IPS DF 6.9 (cell line): ENCODE measurements around the gene FKBP1A.

Experiments
- DNase-seq: peaks from one replicate; pipeline ENCODE4 v3.0.0-alpha.2; 2013; ENCODE audit warnings: low read depth, low spot score
- H3K27ac ChIP-seq: one replicate; pipeline ENCODE4 v1.5.1; 2013; ENCODE audit warnings: low read length, control low read depth
- H3K27me3 ChIP-seq: 2 replicates; pipeline ENCODE4 v1.6.1; 2013; ENCODE audit warnings: mild to moderate bottlenecking, low read length; ENCODE audit not compliant: control insufficient read depth, insufficient read depth
- H3K36me3 ChIP-seq: 2 replicates; pipeline ENCODE4 v1.6.1; 2013; ENCODE audit warnings: low read length; ENCODE audit not compliant: control insufficient read depth, insufficient read depth
- H3K4me1 ChIP-seq: 2 replicates; pipeline ENCODE4 v1.6.1; 2013; ENCODE audit warnings: low read length; ENCODE audit not compliant: control insufficient read depth, insufficient read depth
- H3K4me3 ChIP-seq: 2 replicates; pipeline ENCODE4 v1.5.1; 2013; ENCODE audit warnings: mild to moderate bottlenecking, low read length
- H3K9me3 ChIP-seq: 2 replicates; pipeline ENCODE4 v1.6.1; 2013; ENCODE audit warnings: low read length, inconsistent platforms; ENCODE audit not compliant: control insufficient read depth, insufficient read depth
- WGBS: extraction: QIAGEN DNeasy Blood & Tissue Kit; methylation state at CpG from one replicate; pipeline ENCODE4 v1.1.7; 2013; ENCODE audit warnings: mixed read lengths, missing lambda C conversion rate; ENCODE audit not compliant: insufficient read length, insufficient coverage; 5-methylcytosine and 5-hydroxymethylcytosine counted together

Gene FKBP1A

DNA sequence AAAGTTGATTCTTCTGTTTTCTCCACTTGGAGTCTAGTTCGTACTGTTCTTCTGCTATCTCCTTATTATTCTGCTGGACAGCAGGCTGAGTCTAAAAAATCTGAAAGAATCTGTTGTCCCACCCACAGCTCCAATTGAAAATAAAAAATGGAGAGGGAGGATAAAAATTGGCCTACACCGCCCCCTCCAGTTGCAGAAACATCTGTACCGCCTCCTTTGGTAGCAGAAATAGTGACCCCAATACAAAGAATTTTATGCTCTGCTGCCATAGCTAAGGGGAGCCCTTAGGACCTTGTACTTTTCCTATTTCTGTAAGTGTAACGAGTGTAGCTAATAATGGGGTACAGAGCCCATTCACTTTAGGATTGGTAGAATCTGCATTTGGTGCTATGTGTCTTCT, 4.9 kb upstream of the FKBP1A start:
- Histone ChIP-seq H3K36me3 (no peaks in the 10 kb centered on the region), H3K4me1 (no peaks in the 10 kb centered on the region), H3K27me3 (no peaks in the 10 kb centered on the region), H3K9me3 (no peaks in the 10 kb centered on the region), H3K4me3 (no peak overlapping the region), H3K27ac (no peak overlapping the region)
- no peak for DNase-seq
- no CpG with 5 or more reads among the region's 4 CpGs for WGBS

DNA sequence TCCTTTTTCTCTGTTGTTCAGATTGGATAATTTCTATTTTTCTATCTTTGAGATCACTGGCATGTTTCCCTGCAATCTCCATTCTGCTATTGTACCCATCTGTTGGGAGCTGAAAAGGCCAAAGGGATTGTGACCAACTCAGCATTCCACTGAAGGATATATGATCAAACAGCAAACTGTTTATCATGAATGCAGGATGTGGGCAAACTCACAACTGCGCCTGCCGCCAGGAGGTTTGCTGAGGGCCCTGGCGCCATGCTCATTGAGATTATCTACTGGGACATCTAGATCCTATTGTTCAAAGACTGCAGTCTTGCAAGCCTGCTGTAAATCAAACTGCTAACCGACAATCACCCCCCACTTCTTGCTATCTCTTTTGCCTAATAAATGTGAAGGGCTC, 3.8 kb upstream of the FKBP1A start:
- Histone ChIP-seq H3K4me3 (no peak overlapping the region), H3K9me3 (no peaks in the 10 kb centered on the region), H3K27me3 (no peaks in the 10 kb centered on the region), H3K27ac (no peak overlapping the region), H3K36me3 (no peaks in the 10 kb centered on the region), H3K4me1 (no peaks in the 10 kb centered on the region)
- no peak for DNase-seq
- no CpG with 5 or more reads among the region's 4 CpGs for WGBS

DNA sequence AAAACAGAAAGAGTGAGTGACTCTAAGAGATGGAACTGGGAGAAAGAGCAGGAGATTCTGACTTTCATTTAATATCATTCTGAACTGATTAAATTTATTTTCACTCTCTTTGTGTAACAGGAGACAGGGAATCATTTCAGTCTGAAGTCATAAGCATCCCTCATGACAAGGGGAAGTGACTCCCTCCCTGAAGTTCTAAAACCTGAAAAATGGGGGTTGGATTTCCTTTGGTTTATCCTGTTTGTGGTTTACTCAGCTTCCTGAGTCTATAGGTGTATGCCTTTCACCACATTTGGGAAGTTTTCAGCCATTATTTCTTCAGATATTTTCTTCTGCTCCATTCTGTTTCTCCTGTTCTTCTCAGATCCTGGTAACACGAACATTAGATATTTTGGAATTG, 3.4 kb upstream of the FKBP1A start:
- no peak overlapping the region for H3K4me3 ChIP-seq
- DNase-seq, result no peak
- no peaks in the 10 kb centered on the region for H3K9me3 ChIP-seq
- no peaks in the 10 kb centered on the region for H3K27me3 ChIP-seq
- no peaks in the 10 kb centered on the region for H3K4me1 ChIP-seq
- WGBS, result no CpG with 5 or more reads among the region's 1 CpG
- H3K27ac ChIP-seq, result no peak overlapping the region
- H3K36me3 ChIP-seq, result no peaks in the 10 kb centered on the region

- Histone ChIP-seq H3K36me3 (no peaks in the 10 kb centered on the region), H3K27ac (no peak overlapping the region), H3K4me1 (peaks cover 5% of the 10 kb centered on the region), H3K27me3 (no peaks in the 10 kb centered on the region), H3K9me3 (no peaks in the 10 kb centered on the region), H3K4me3 (no peak overlapping the region)
- no CpG with 5 or more reads among the region's 2 CpGs for WGBS
- no peak for DNase-seq
These were observed 1.8 kb upstream of the FKBP1A start for GRCh38 chr20:1394686-1395085.

GRCh38 chr20:1393507-1393882, 641 bp upstream of the FKBP1A start:
- H3K9me3 ChIP-seq, result no peaks in the 10 kb centered on the region
- no CpG with 5 or more reads among the region's 7 CpGs for WGBS
- no peak for DNase-seq
- peak overlapping the region; percentile 81; the same call in 1 of the 2 replicates for H3K4me3 ChIP-seq
- peaks cover 7% of the 10 kb centered on the region for H3K4me1 ChIP-seq
- H3K27ac ChIP-seq, result no peak overlapping the region
- no peaks in the 10 kb centered on the region for H3K36me3 ChIP-seq
- no peaks in the 10 kb centered on the region for H3K27me3 ChIP-seq

DNA sequence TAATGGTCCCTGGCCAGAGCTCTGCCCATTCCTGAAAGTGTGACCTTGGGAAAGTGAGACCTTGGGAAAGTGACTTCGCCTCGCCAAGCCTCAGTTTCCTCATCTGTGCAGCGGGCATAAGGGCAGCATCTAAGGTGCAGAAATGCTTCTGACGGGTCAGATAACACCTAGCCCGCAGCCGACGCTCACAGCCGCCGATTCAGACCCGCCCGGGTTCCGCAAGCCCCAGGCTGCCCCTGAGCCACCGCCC, 486 bp downstream of the FKBP1A start:
- peak overlapping the region; percentile 81; the same call in 1 of the 2 replicates for H3K4me3 ChIP-seq
- no peaks in the 10 kb centered on the region for H3K9me3 ChIP-seq
- no peak for DNase-seq
- H3K27ac ChIP-seq, result no peak overlapping the region
- H3K4me1 ChIP-seq, result peaks cover 7% of the 10 kb centered on the region
- no peaks in the 10 kb centered on the region for H3K36me3 ChIP-seq
- no CpG with 5 or more reads among the region's 13 CpGs for WGBS
- no peaks in the 10 kb centered on the region for H3K27me3 ChIP-seq

GRCh38 chr20:1391640-1392442, 1.0 kb downstream of the FKBP1A start:
- H3K27me3 ChIP-seq, result no peaks in the 10 kb centered on the region
- peaks cover 7% of the 10 kb centered on the region for H3K4me1 ChIP-seq
- WGBS, result no CpG with 5 or more reads among the region's 16 CpGs
- H3K27ac ChIP-seq, result no peak overlapping the region
- no peak for DNase-seq
- H3K9me3 ChIP-seq, result no peaks in the 10 kb centered on the region
- peak overlapping the region; percentile 81; the same call in 1 of the 2 replicates for H3K4me3 ChIP-seq
- H3K36me3 ChIP-seq, result no peaks in the 10 kb centered on the region

GRCh38 chr20:1390581-1391403, 2.1 kb downstream of the FKBP1A start:
- Histone ChIP-seq H3K27ac (no peak overlapping the region), H3K4me1 (peaks cover 7% of the 10 kb centered on the region), H3K9me3 (no peaks in the 10 kb centered on the region), H3K27me3 (no peaks in the 10 kb centered on the region), H3K36me3 (no peaks in the 10 kb centered on the region), H3K4me3 (no peak overlapping the region)
- no peak for DNase-seq
- no CpG with 5 or more reads among the region's 16 CpGs for WGBS

GRCh38 chr20:1389703-1390580, 2.9 kb downstream of the FKBP1A start:
- no peak overlapping the region for H3K4me3 ChIP-seq
- no peak for DNase-seq

GRCh38 chr20:1388741-1389483, 3.9 kb downstream of the FKBP1A start:
- no CpG with 5 or more reads among the region's 10 CpGs for WGBS
- Histone ChIP-seq H3K36me3 (no peaks in the 10 kb centered on the region), H3K27ac (no peak overlapping the region), H3K4me1 (peaks cover 7% of the 10 kb centered on the region), H3K9me3 (no peaks in the 10 kb centered on the region), H3K4me3 (no peak overlapping the region), H3K27me3 (no peaks in the 10 kb centered on the region)
- DNase-seq, result no peak

More at GRCh38 chr20:1389703-1390580, 2.9 kb downstream of the FKBP1A start:
- H3K9me3 ChIP-seq, result no peaks in the 10 kb centered on the region
- H3K27me3 ChIP-seq, result no peaks in the 10 kb centered on the region
- no CpG with 5 or more reads among the region's 6 CpGs for WGBS
- peaks cover 7% of the 10 kb centered on the region for H3K4me1 ChIP-seq
- H3K36me3 ChIP-seq, result no peaks in the 10 kb centered on the region
- no peak overlapping the region for H3K27ac ChIP-seq
